Natural killer cell (primary cell): ENCODE measurements around the gene AOX1. TPM values are rescaled to one million over a fixed set of nuclear protein-coding genes. Genes with fewer than 3 reads are reported as not detected.
"Not testable (repeated sequence)": the region's sequence is repeated elsewhere in the genome, so short reads cannot be mapped to it uniquely, and the experiment has no call there.

Source experiments
- ATAC-seq, 3 donors: fragments of 150-1000 bp in 2 of 3; fragments of 200-7000 bp in 1 of 3; cut with Tn5 transposase; 1 replicate in 1 of 3; 2 replicates in 2 of 3; pipeline ENCODE4 v1.10.0; 2021; ENCODE audit warnings: mild to moderate bottlenecking in 2 of 3, moderate library complexity in 2 of 3
- DNase-seq, 2 donors: peaks; one replicate each; pipeline versions ENCODE4 v3.0.0 to v3.0.0-alpha.2; 2013 to 2021; ENCODE audit warnings: mixed read lengths in 1 of 2
- H3K27ac ChIP-seq: one replicate; pipeline ENCODE4 v1.5.1; 2013; ENCODE audit warnings: mild to moderate bottlenecking, low read length
- H3K27me3 ChIP-seq: one replicate; pipeline ENCODE4 v1.6.1; 2013; ENCODE audit warnings: low read length; ENCODE audit not compliant: control insufficient read depth, insufficient read depth
- H3K36me3 ChIP-seq: one replicate; pipeline ENCODE4 v1.6.1; 2013; ENCODE audit warnings: low read length; ENCODE audit not compliant: control insufficient read depth, insufficient read depth
- H3K4me1 ChIP-seq: one replicate; pipeline ENCODE4 v1.6.1; 2013; ENCODE audit warnings: low read length; ENCODE audit not compliant: control insufficient read depth, insufficient read depth
- H3K4me3 ChIP-seq: one replicate; pipeline ENCODE4 v1.5.1; 2013; ENCODE audit warnings: low read length
- H3K9me3 ChIP-seq: one replicate; pipeline ENCODE4 v1.6.1; 2013; ENCODE audit warnings: low read length; ENCODE audit not compliant: control insufficient read depth, insufficient read depth
- H3K27ac Mint-ChIP-seq, 2 donors: one replicate each; pipeline ENCODE4 v1.8.0; 2022; ENCODE audit warnings: mild to moderate bottlenecking in 2 of 2, mixed read lengths in 2 of 2, moderate library complexity in 1 of 2
- H3K27me3 Mint-ChIP-seq, 2 donors: one replicate each; pipeline ENCODE4 v1.8.0; 2022; ENCODE audit warnings: low read depth in 2 of 2, mixed read lengths in 2 of 2
- H3K36me3 Mint-ChIP-seq: one replicate; pipeline ENCODE4 v1.8.0; 2022; ENCODE audit warnings: mixed read lengths
- H3K4me1 Mint-ChIP-seq, 2 donors: one replicate each; pipeline ENCODE4 v1.8.0; 2022; ENCODE audit warnings: mixed read lengths in 2 of 2
- H3K4me3 Mint-ChIP-seq: one replicate; pipeline ENCODE4 v1.8.0; 2022; ENCODE audit warnings: mild to moderate bottlenecking, moderate library complexity, mixed read lengths
- H3K9me3 Mint-ChIP-seq, 2 donors: one replicate each; pipeline ENCODE4 v1.8.0; 2022; ENCODE audit warnings: mixed read lengths in 2 of 2
- WGBS: methylation state at CpG from one replicate; pipeline ENCODE4 v1.1.7; 2013; ENCODE audit warnings: missing lambda C conversion rate; ENCODE audit not compliant: insufficient coverage; 5-methylcytosine and 5-hydroxymethylcytosine counted together
- intact Hi-C: fragments of 100-400 bp; cut with micrococcal nuclease; formaldehyde crosslinking; loops from one replicate; pipeline ENCODE4 v1.14.2; 2022
- total RNA-seq, 4 donors: library from RNA; stranded (reverse); fragments of 120-200 nt in 1 of 4; gene quantifications; one replicate each; pipeline versions ENCODE4 v1.2.3 to v1.2.4, GENCODE V29; 2013 to 2022
- TF ChIP-seq, protein P1 (sequence below): fragments of 200-600 bp; IDR thresholded peaks from one replicate; pipeline ENCODE4 v1.8.0; 2022; ENCODE audit warnings: antibody characterized with exemption

AOX1 gene
- total RNA-seq, 3 donors from 2014 or later (not counting 1 experiment from before 2014, with no cell fraction given): not detected

GRCh38 chr2:200624658-200625057 lies 38.8 kb downstream of the AOX1 start:
- WGBS: 84% methylated on average over 3 of the region's 3 CpGs
- no peaks in the 10 kb centered on the region for H3K36me3 ChIP-seq
- Mint-ChIP-seq H3K4me1 (no peaks in the 10 kb centered on the region), H3K27me3 (peaks cover 8 to 18% of the 10 kb centered on the region in 2 donors), H3K9me3 (no peaks in the 10 kb centered on the region), H3K4me3 (no peak overlapping the region), H3K36me3 (no peaks in the 10 kb centered on the region), H3K27ac (no peak overlapping the region)
- H3K4me3 ChIP-seq: no peak overlapping the region
- TF ChIP-seq, protein P1, sequence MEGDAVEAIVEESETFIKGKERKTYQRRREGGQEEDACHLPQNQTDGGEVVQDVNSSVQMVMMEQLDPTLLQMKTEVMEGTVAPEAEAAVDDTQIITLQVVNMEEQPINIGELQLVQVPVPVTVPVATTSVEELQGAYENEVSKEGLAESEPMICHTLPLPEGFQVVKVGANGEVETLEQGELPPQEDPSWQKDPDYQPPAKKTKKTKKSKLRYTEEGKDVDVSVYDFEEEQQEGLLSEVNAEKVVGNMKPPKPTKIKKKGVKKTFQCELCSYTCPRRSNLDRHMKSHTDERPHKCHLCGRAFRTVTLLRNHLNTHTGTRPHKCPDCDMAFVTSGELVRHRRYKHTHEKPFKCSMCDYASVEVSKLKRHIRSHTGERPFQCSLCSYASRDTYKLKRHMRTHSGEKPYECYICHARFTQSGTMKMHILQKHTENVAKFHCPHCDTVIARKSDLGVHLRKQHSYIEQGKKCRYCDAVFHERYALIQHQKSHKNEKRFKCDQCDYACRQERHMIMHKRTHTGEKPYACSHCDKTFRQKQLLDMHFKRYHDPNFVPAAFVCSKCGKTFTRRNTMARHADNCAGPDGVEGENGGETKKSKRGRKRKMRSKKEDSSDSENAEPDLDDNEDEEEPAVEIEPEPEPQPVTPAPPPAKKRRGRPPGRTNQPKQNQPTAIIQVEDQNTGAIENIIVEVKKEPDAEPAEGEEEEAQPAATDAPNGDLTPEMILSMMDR: no peak
- H3K27ac ChIP-seq: no peak overlapping the region
- no peaks in the 10 kb centered on the region for H3K9me3 ChIP-seq
- no peaks in the 10 kb centered on the region for H3K27me3 ChIP-seq
- DNase-seq (no peak), ATAC-seq (no peak)
- H3K4me1 ChIP-seq: no peaks in the 10 kb centered on the region
- intact Hi-C loops: no loop called here

- intact Hi-C loops: no loop called here
- Histone ChIP-seq H3K4me1 (no peaks in the 10 kb centered on the region), H3K27me3 (no peaks in the 10 kb centered on the region), H3K4me3 (no peak overlapping the region), H3K9me3 (no peaks in the 10 kb centered on the region), H3K36me3 (no peaks in the 10 kb centered on the region), H3K27ac (no peak overlapping the region)
- 80% methylated on average over 1 of the region's 2 CpGs for WGBS
- no peaks in the 10 kb centered on the region for H3K4me1 Mint-ChIP-seq
- no peaks in the 10 kb centered on the region for H3K9me3 Mint-ChIP-seq
- peaks cover 9 to 21% of the 10 kb centered on the region in 2 donors for H3K27me3 Mint-ChIP-seq
- H3K36me3 Mint-ChIP-seq: no peaks in the 10 kb centered on the region
- DNase-seq (no peak), ATAC-seq (no peak)
- H3K27ac Mint-ChIP-seq: no peak overlapping the region
- TF ChIP-seq, protein P1: no peak
- H3K4me3 Mint-ChIP-seq: no peak overlapping the region
These were observed 39.5 kb downstream of the AOX1 start for GRCh38 chr2:200625282-200625681.

DNA sequence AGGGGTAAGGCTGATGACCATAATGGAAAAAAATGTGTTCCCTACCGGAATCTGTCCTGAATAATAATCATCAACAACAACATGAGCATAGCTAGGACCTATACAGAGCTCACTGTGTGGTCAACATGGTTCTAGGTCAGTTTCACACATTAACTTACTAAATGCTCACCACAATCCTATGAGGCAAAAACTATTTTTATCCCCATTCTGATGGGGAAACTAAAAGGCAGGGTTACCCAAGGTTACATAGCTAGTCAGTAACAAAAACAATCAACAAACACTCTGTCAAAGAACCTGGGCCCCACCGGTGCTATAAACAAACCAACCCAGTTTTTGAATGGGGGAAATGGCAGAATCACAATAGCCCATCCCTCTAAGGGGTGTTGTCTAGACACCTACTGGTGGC lies 40.1 kb downstream of the AOX1 start:
- Mint-ChIP-seq H3K9me3 (no peaks in the 10 kb centered on the region), H3K4me3 (no peak overlapping the region), H3K36me3 (no peaks in the 10 kb centered on the region), H3K27ac (no peak overlapping the region), H3K4me1 (no peaks in the 10 kb centered on the region), H3K27me3 (peaks cover 10 to 22% of the 10 kb centered on the region in 2 donors)
- H3K4me1 ChIP-seq: no peaks in the 10 kb centered on the region
- no peaks in the 10 kb centered on the region for H3K9me3 ChIP-seq
- intact Hi-C loops: no loop called here
- H3K4me3 ChIP-seq: no peak overlapping the region
- H3K27ac ChIP-seq: no peak overlapping the region
- H3K27me3 ChIP-seq: no peaks in the 10 kb centered on the region
- TF ChIP-seq, protein P1: no peak
- no peak for DNase-seq
- ATAC-seq: no peak
- 68% methylated on average over 1 of the region's 2 CpGs for WGBS
- no peaks in the 10 kb centered on the region for H3K36me3 ChIP-seq

- Mint-ChIP-seq H3K27me3 (peaks cover 10 to 26% of the 10 kb centered on the region in 2 donors), H3K4me1 (no peaks in the 10 kb centered on the region), H3K27ac (no peak overlapping the region), H3K36me3 (no peaks in the 10 kb centered on the region), H3K9me3 (no peaks in the 10 kb centered on the region), H3K4me3 (no peak overlapping the region)
- no peaks in the 10 kb centered on the region for H3K27me3 ChIP-seq
- no peaks in the 10 kb centered on the region for H3K36me3 ChIP-seq
- no peak overlapping the region for H3K4me3 ChIP-seq
- H3K4me1 ChIP-seq: no peaks in the 10 kb centered on the region
- intact Hi-C loops: no loop called here
- no peak overlapping the region for H3K27ac ChIP-seq
- TF ChIP-seq, protein P1: no peak
- WGBS: 86% methylated on average over 4 of the region's 4 CpGs
- ATAC-seq (no peak), DNase-seq (no peak)
- no peaks in the 10 kb centered on the region for H3K9me3 ChIP-seq
These were observed 41.4 kb downstream of the AOX1 start for GRCh38 chr2:200627110-200627770.

- intact Hi-C loops, H3K4me3 ChIP-seq, H3K4me3 Mint-ChIP-seq, H3K27ac Mint-ChIP-seq, H3K4me1 ChIP-seq, H3K9me3 Mint-ChIP-seq, H3K36me3 ChIP-seq, H3K27ac ChIP-seq, H3K27me3 ChIP-seq, H3K4me1 Mint-ChIP-seq, H3K9me3 ChIP-seq, ATAC-seq, DNase-seq, H3K36me3 Mint-ChIP-seq: not testable (repeated sequence)
- WGBS: 86% methylated on average over 4 of the region's 4 CpGs
- peaks cover 10 to 22% of the 10 kb centered on the region in 2 donors for H3K27me3 Mint-ChIP-seq
These were observed 42.6 kb downstream of the AOX1 start for GRCh38 chr2:200628461-200628860.
